Mesendoderm (in vitro differentiated cells): Measurements from ENCODE around the gene MTRF1L.

Source experiments
- DNase-seq: peaks from one replicate; pipeline ENCODE4 v3.0.0; 2013
- H2AK5ac ChIP-seq: 2 replicates; pipeline ENCODE4 v1.6.1; 2013; ENCODE audit warnings: low read length, inconsistent platforms
- H2BK120ac ChIP-seq: 2 replicates; pipeline ENCODE4 v1.6.1; 2013; ENCODE audit warnings: low read depth, mild to moderate bottlenecking, low read length, moderate library complexity, mixed read lengths
- H2BK15ac ChIP-seq: replicated peaks from 2 replicates; pipeline ENCODE4 v1.6.1; 2013; ENCODE audit warnings: low read depth, mild to moderate bottlenecking, moderate library complexity
- H2BK5ac ChIP-seq: 2 replicates; pipeline ENCODE4 v1.6.1; 2013; ENCODE audit warnings: low read length, inconsistent platforms
- H3K18ac ChIP-seq: 2 replicates; pipeline ENCODE4 v1.6.1; 2013; ENCODE audit warnings: mild to moderate bottlenecking, low read length, mixed read lengths
- H3K23ac ChIP-seq: one replicate; pipeline ENCODE4 v1.6.1; 2013; ENCODE audit warnings: low read length
- H3K27ac ChIP-seq: 2 replicates; pipeline ENCODE4 v1.5.1; 2013; ENCODE audit warnings: low read depth, mild to moderate bottlenecking, inconsistent platforms, low read length, moderate library complexity
- H3K27me3 ChIP-seq: 2 replicates; pipeline ENCODE4 v1.6.1; 2013; ENCODE audit warnings: low read length, control low read depth, mild to moderate bottlenecking, inconsistent platforms; ENCODE audit not compliant: insufficient read depth, poor library complexity
- H3K36me3 ChIP-seq: 2 replicates; pipeline ENCODE4 v1.6.1; 2013; ENCODE audit warnings: low read length, inconsistent platforms; ENCODE audit not compliant: control insufficient read depth, insufficient read depth
- H3K4ac ChIP-seq: one replicate; pipeline ENCODE4 v1.6.1; 2013; ENCODE audit warnings: low read depth, mild to moderate bottlenecking, low read length, moderate library complexity
- H3K4me1 ChIP-seq: 2 replicates; pipeline ENCODE4 v1.6.1; 2013; ENCODE audit warnings: low read depth, low read length, inconsistent platforms; ENCODE audit not compliant: control insufficient read depth
- H3K4me2 ChIP-seq: 2 replicates; pipeline ENCODE4 v1.6.1; 2013; ENCODE audit warnings: low read length
- H3K4me3 ChIP-seq: 2 replicates; pipeline ENCODE4 v1.5.1; 2013; ENCODE audit warnings: mild to moderate bottlenecking, low read length
- H3K56ac ChIP-seq: one replicate; pipeline ENCODE4 v1.6.1; 2013; ENCODE audit warnings: low read length
- H3K79me1 ChIP-seq: 2 replicates; pipeline ENCODE4 v1.6.1; 2013; ENCODE audit warnings: low read length, inconsistent platforms
- H3K79me2 ChIP-seq: 2 replicates; pipeline ENCODE4 v1.6.1; 2013; ENCODE audit warnings: mild to moderate bottlenecking, low read length; ENCODE audit not compliant: control insufficient read depth, insufficient read depth
- H3K9ac ChIP-seq: 2 replicates; pipeline ENCODE4 v1.6.1; 2013; ENCODE audit warnings: low read length, inconsistent platforms
- H4K5ac ChIP-seq: one replicate; pipeline ENCODE4 v1.6.1; 2013; ENCODE audit warnings: low read length
- H4K8ac ChIP-seq: one replicate; pipeline ENCODE4 v1.6.1; 2013; ENCODE audit warnings: low read depth, mild to moderate bottlenecking, control low read depth, low read length, moderate library complexity
- whole genome bisulfite sequencing: extraction: QIAGEN DNeasy Blood & Tissue Kit; methylation state at CpG from one replicate; pipeline ENCODE4 v1.1.7; 2013; ENCODE audit warnings: low lambda C conversion rate, missing lambda C conversion rate; ENCODE audit not compliant: insufficient coverage; ENCODE audit errors: extremely low coverage; 5-methylcytosine and 5-hydroxymethylcytosine counted together

MTRF1L gene

GRCh38 chr6:153018355-153018754 is 15.8 kb upstream of the MTRF1L start:
- H3K27ac ChIP-seq, result no peak overlapping the region
- no peak overlapping the region for H2BK15ac ChIP-seq
- WGBS, result no CpG with 5 or more reads among the region's 3 CpGs
- no peak overlapping the region for H2BK5ac ChIP-seq
- no peaks in the 10 kb centered on the region for H3K79me1 ChIP-seq
- H3K36me3 ChIP-seq, result no peaks in the 10 kb centered on the region
- H3K9ac ChIP-seq, result no peak overlapping the region
- H3K4me1 ChIP-seq, result peaks cover 3% of the 10 kb centered on the region
- no peak overlapping the region for H3K23ac ChIP-seq
- no peaks in the 10 kb centered on the region for H3K79me2 ChIP-seq
- no peak overlapping the region for H3K56ac ChIP-seq
- H2AK5ac ChIP-seq, result no peak overlapping the region
- no peak for DNase-seq
- no peak overlapping the region for H3K4me3 ChIP-seq
- no peak overlapping the region for H2BK120ac ChIP-seq
- H4K5ac ChIP-seq, result no peak overlapping the region
- no peak overlapping the region for H3K4me2 ChIP-seq
- H3K27me3 ChIP-seq, result no peaks in the 10 kb centered on the region
- H4K8ac ChIP-seq, result no peak overlapping the region
- H3K4ac ChIP-seq, result no peak overlapping the region
- H3K18ac ChIP-seq, result no peak overlapping the region

- Histone ChIP-seq H2AK5ac (no peak overlapping the region), H3K79me2 (no peaks in the 10 kb centered on the region), H3K4me2 (no peak overlapping the region), H3K56ac (no peak overlapping the region), H4K8ac (no peak overlapping the region), H3K4me1 (peaks cover 3% of the 10 kb centered on the region), H3K18ac (no peak overlapping the region), H3K4ac (no peak overlapping the region), H3K79me1 (no peaks in the 10 kb centered on the region), H2BK5ac (no peak overlapping the region), H3K27me3 (no peaks in the 10 kb centered on the region), H3K36me3 (no peaks in the 10 kb centered on the region), H2BK15ac (no peak overlapping the region), H2BK120ac (no peak overlapping the region), H3K9ac (no peak overlapping the region), H3K23ac (no peak overlapping the region), H3K27ac (no peak overlapping the region), H3K4me3 (no peak overlapping the region), H4K5ac (no peak overlapping the region)
- DNase-seq, result peak; percentile 91
- no CpG with 5 or more reads among the region's 3 CpGs for WGBS
These were observed 14.3 kb upstream of the MTRF1L start for GRCh38 chr6:153016846-153017245.

GRCh38 chr6:153015094-153015640 is 12.7 kb upstream of the MTRF1L start:
- whole genome bisulfite sequencing, result no CpG with 5 or more reads among the region's 4 CpGs
- no peak overlapping the region for H4K8ac ChIP-seq
- no peak overlapping the region for H3K27ac ChIP-seq
- H2BK15ac ChIP-seq, result no peak overlapping the region
- H3K4me1 ChIP-seq, result peaks cover 3% of the 10 kb centered on the region
- no peak overlapping the region for H3K4me2 ChIP-seq
- no peak overlapping the region for H3K4me3 ChIP-seq
- H3K79me1 ChIP-seq, result no peaks in the 10 kb centered on the region
- no peak overlapping the region for H3K18ac ChIP-seq
- DNase-seq, result peak; percentile 51
- H2BK120ac ChIP-seq, result no peak overlapping the region
- H4K5ac ChIP-seq, result no peak overlapping the region
- no peak overlapping the region for H3K9ac ChIP-seq
- no peaks in the 10 kb centered on the region for H3K79me2 ChIP-seq
- H3K4ac ChIP-seq, result no peak overlapping the region
- no peak overlapping the region for H2AK5ac ChIP-seq
- H3K23ac ChIP-seq, result no peak overlapping the region
- H3K56ac ChIP-seq, result no peak overlapping the region
- H3K36me3 ChIP-seq, result no peaks in the 10 kb centered on the region
- H3K27me3 ChIP-seq, result no peaks in the 10 kb centered on the region
- H2BK5ac ChIP-seq, result no peak overlapping the region

GRCh38 chr6:153013438-153013837 is 10.9 kb upstream of the MTRF1L start:
- Histone ChIP-seq H4K8ac (no peak overlapping the region), H3K4ac (no peak overlapping the region), H2BK120ac (no peak overlapping the region), H3K27ac (no peak overlapping the region), H4K5ac (no peak overlapping the region), H3K79me1 (no peaks in the 10 kb centered on the region), H3K23ac (no peak overlapping the region), H3K4me1 (peaks cover 3% of the 10 kb centered on the region), H2BK15ac (no peak overlapping the region), H3K9ac (no peak overlapping the region), H3K36me3 (no peaks in the 10 kb centered on the region), H3K27me3 (no peaks in the 10 kb centered on the region), H2AK5ac (no peak overlapping the region), H3K56ac (no peak overlapping the region), H2BK5ac (no peak overlapping the region), H3K79me2 (no peaks in the 10 kb centered on the region), H3K18ac (no peak overlapping the region), H3K4me2 (no peak overlapping the region), H3K4me3 (no peak overlapping the region)
- no CpG with 5 or more reads among the region's 2 CpGs for WGBS
- no peak for DNase-seq

GRCh38 chr6:153012856-153013255 is 10.3 kb upstream of the MTRF1L start:
- no CpG with 5 or more reads among the region's 6 CpGs for WGBS

GRCh38 chr6:153003366-153003690 is 819 bp upstream of the MTRF1L start:
- H3K36me3 ChIP-seq, result no peaks in the 10 kb centered on the region
- WGBS, result no CpG with 5 or more reads among the region's 6 CpGs
- H3K4me1 ChIP-seq, result peaks cover 2% of the 10 kb centered on the region
- no peak overlapping the region for H4K8ac ChIP-seq
- H3K4me3 ChIP-seq, result peak overlapping the region; percentile 76
- H2BK5ac ChIP-seq, result no peak overlapping the region
- peaks cover 5% of the 10 kb centered on the region for H3K79me1 ChIP-seq
- peaks cover 28% of the 10 kb centered on the region for H3K79me2 ChIP-seq
- no peak overlapping the region for H2BK120ac ChIP-seq
- peak overlapping the region; percentile 92 for H3K56ac ChIP-seq
- H3K27me3 ChIP-seq, result no peaks in the 10 kb centered on the region
- peak; percentile 47 for DNase-seq
- no peak overlapping the region for H2AK5ac ChIP-seq
- no peak overlapping the region for H3K4ac ChIP-seq
- H2BK15ac ChIP-seq, result no peak overlapping the region
- H3K4me2 ChIP-seq, result peak overlapping the region; percentile 81
- no peak overlapping the region for H3K18ac ChIP-seq
- H3K23ac ChIP-seq, result no peak overlapping the region
- H3K27ac ChIP-seq, result peak overlapping the region; percentile 95
- no peak overlapping the region for H4K5ac ChIP-seq
- peak overlapping the region; percentile 75 for H3K9ac ChIP-seq

More at GRCh38 chr6:153012856-153013255, 10.3 kb upstream of the MTRF1L start:
- no peak for DNase-seq
- no peak overlapping the region for H3K4me2 ChIP-seq
- H3K79me2 ChIP-seq, result no peaks in the 10 kb centered on the region
- no peak overlapping the region for H2AK5ac ChIP-seq
- H3K4me1 ChIP-seq, result peaks cover 3% of the 10 kb centered on the region
- no peaks in the 10 kb centered on the region for H3K79me1 ChIP-seq
- H3K27ac ChIP-seq, result no peak overlapping the region
- H2BK120ac ChIP-seq, result no peak overlapping the region
- H4K8ac ChIP-seq, result no peak overlapping the region
- H3K27me3 ChIP-seq, result no peaks in the 10 kb centered on the region
- no peak overlapping the region for H2BK15ac ChIP-seq
- no peak overlapping the region for H3K56ac ChIP-seq
- no peak overlapping the region for H3K4ac ChIP-seq
- no peak overlapping the region for H3K23ac ChIP-seq
- no peak overlapping the region for H3K18ac ChIP-seq
- H3K9ac ChIP-seq, result no peak overlapping the region
- H4K5ac ChIP-seq, result no peak overlapping the region
- H3K36me3 ChIP-seq, result no peaks in the 10 kb centered on the region
- no peak overlapping the region for H2BK5ac ChIP-seq
- H3K4me3 ChIP-seq, result no peak overlapping the region
